ENCODE results near the gene GPANK1. TPM values are rescaled to one million over a fixed set of nuclear protein-coding genes. Genes with fewer than 3 reads are reported as not detected.

Gene GPANK1
- total RNA-seq, 2 donors from 2014 or later: 19.7 to 28.1 TPM

DNA sequence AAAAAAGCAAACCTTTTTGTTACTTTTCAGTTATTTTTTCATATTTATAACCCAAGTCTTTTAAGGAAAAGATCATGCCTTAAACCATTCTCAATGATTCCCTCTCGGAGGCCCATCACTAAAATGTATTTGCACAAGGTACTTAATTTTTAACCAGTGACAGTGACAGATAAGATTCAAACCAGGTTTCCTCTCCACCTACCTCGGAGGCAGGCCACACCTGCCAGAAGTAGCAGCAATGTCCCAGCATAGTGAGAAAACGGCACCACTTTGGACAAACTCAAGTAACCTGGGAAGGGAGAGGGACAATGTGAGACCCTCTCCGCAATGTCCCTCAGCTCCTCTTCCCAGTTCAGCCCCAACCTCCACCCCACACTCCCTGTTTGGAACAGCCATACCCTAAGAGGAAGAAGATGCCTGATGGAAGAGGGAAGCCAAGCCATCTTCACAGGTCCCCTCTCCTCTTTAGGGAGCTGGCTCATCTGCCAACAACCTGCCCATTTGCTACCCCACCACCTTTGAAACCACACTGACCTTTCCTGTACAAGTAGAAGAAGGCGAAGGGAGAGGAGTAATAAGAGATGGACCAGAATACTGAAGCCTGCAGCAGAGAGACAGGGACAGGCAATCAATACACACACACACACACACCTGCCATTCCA, 36.1 kb upstream of the GPANK1 start:
- Histone ChIP-seq H3K27ac (no peak overlapping the region), H3K4me1 (replicated peaks) (peaks cover 3% of the 10 kb centered on the region), H3K36me3 (no peaks in the 10 kb centered on the region), H3K9me3 (no peaks in the 10 kb centered on the region), H3K27me3 (replicated peaks; ENCODE audit: insufficient read depth) (no peaks in the 10 kb centered on the region), H3K4me3 (no peak overlapping the region)
- WGBS: 75% methylated on average over 5 of the region's 5 CpGs
- intact Hi-C loops (cut with DNase I): no loop called here
- TF ChIP-seq POLR2AphosphoS5 (IDR thresholded peaks at IDR 0.05): no peak
- TF ChIP-seq, protein P1, sequence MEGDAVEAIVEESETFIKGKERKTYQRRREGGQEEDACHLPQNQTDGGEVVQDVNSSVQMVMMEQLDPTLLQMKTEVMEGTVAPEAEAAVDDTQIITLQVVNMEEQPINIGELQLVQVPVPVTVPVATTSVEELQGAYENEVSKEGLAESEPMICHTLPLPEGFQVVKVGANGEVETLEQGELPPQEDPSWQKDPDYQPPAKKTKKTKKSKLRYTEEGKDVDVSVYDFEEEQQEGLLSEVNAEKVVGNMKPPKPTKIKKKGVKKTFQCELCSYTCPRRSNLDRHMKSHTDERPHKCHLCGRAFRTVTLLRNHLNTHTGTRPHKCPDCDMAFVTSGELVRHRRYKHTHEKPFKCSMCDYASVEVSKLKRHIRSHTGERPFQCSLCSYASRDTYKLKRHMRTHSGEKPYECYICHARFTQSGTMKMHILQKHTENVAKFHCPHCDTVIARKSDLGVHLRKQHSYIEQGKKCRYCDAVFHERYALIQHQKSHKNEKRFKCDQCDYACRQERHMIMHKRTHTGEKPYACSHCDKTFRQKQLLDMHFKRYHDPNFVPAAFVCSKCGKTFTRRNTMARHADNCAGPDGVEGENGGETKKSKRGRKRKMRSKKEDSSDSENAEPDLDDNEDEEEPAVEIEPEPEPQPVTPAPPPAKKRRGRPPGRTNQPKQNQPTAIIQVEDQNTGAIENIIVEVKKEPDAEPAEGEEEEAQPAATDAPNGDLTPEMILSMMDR (IDR thresholded peaks at IDR 0.05): no peak
- TF ChIP-seq POLR2A (IDR thresholded peaks at IDR 0.05): no peak
- DNase-seq (ENCODE audit: low spot score): no peak

DNA sequence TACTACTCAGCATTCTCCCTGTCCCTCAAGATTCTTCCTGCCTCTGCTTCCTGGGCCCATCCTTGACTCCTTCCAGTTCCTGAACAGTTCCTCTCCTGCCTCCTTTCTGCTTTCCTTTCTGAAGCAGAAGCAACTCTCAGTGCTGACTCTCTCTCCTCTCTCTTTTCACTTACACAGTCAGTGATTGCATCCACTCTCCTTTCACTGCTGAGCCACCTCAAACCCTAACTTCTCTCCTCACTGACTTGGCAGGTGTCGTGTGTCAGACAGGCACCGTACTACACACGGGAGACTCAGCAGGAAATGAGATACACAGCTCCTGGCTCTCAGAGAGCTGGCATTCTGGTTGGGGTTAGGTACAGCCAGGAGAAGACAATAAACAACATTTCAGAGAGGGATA, 32.8 kb upstream of the GPANK1 start:
- intact Hi-C loops (cut with DNase I): no loop called here
- no peaks in the 10 kb centered on the region for H3K27me3 ChIP-seq (replicated peaks; ENCODE audit: insufficient read depth)
- 22% methylated on average over 3 of the region's 3 CpGs for WGBS
- H3K36me3 ChIP-seq: no peaks in the 10 kb centered on the region
- TF ChIP-seq POLR2A (IDR thresholded peaks at IDR 0.05): no peak
- no peak for TF ChIP-seq POLR2AphosphoS5 (IDR thresholded peaks at IDR 0.05)
- TF ChIP-seq, protein P1 (IDR thresholded peaks at IDR 0.05): no peak
- DNase-seq (ENCODE audit: low spot score): no peak
- no peaks in the 10 kb centered on the region for H3K9me3 ChIP-seq
- H3K4me3 ChIP-seq: no peak overlapping the region
- peak overlapping the region; percentile 8 to 42 for H3K27ac ChIP-seq
- H3K4me1 ChIP-seq (replicated peaks): no peaks in the 10 kb centered on the region

DNA sequence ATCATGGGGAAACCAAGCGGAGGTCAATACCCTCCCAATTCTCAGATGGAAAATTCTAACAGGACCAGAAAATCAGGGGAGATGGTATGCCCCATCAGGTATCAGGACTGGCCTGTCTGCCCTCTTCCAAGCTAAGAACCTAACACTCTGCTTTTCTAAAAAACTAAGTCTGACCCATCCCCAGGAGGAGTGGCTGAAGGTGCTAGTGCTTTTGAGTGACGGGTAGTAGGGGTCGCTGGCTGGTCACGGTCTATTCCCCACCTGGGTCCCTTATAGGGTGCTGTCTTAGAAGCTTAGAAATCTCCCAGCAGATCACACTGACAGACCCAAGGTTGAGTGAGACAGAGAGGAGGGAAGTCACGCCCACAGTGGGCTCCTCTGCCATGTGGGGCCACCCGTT, 28.7 kb upstream of the GPANK1 start:
- no peak for TF ChIP-seq POLR2A (IDR thresholded peaks at IDR 0.05)
- TF ChIP-seq, protein P1 (IDR thresholded peaks at IDR 0.05): no peak
- no peak for TF ChIP-seq POLR2AphosphoS5 (IDR thresholded peaks at IDR 0.05)
- no peaks in the 10 kb centered on the region for H3K27me3 ChIP-seq (replicated peaks; ENCODE audit: insufficient read depth)
- no peak overlapping the region for H3K4me3 ChIP-seq
- H3K4me1 ChIP-seq (replicated peaks): no peaks in the 10 kb centered on the region
- peaks cover 3 to 15% of the 10 kb centered on the region in 2 donors for H3K36me3 ChIP-seq
- H3K27ac ChIP-seq: no peak overlapping the region
- intact Hi-C loops (cut with DNase I): no loop called here
- H3K9me3 ChIP-seq: no peaks in the 10 kb centered on the region
- WGBS: 87% methylated on average over 6 of the region's 6 CpGs
- no peak for DNase-seq (ENCODE audit: low spot score)

DNA sequence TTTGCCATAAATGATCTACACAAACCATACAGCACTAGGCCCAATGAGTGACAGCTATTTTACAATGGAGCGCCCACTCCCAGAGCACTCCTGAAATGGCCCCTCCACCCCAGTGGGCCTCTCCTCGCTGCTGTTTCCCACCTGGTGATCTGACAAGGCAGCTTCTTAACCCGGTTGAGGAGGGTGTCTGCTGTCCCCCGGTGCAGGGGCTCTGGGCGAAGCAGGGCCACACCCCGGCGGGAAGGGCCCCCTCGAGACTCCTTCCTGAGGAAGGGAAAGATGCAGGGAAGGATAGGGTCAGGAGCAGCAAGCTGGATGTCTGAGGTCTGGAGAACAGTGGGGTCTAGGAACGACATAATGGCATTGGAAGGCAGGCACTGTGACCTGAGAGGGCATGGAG, 28.1 kb upstream of the GPANK1 start:
- Histone ChIP-seq H3K4me3 (no peak overlapping the region), H3K27me3 (replicated peaks; ENCODE audit: insufficient read depth) (no peaks in the 10 kb centered on the region), H3K27ac (no peak overlapping the region), H3K36me3 (peaks cover 10 to 15% of the 10 kb centered on the region in 2 donors), H3K4me1 (replicated peaks) (no peaks in the 10 kb centered on the region), H3K9me3 (no peaks in the 10 kb centered on the region)
- intact Hi-C loops (cut with DNase I): no loop called here
- WGBS: 83% methylated on average over 9 of the region's 9 CpGs
- TF ChIP-seq, protein P1 (IDR thresholded peaks at IDR 0.05): no peak
- no peak for TF ChIP-seq POLR2AphosphoS5 (IDR thresholded peaks at IDR 0.05)
- TF ChIP-seq POLR2A (IDR thresholded peaks at IDR 0.05): no peak
- DNase-seq (ENCODE audit: low spot score): no peak

DNA sequence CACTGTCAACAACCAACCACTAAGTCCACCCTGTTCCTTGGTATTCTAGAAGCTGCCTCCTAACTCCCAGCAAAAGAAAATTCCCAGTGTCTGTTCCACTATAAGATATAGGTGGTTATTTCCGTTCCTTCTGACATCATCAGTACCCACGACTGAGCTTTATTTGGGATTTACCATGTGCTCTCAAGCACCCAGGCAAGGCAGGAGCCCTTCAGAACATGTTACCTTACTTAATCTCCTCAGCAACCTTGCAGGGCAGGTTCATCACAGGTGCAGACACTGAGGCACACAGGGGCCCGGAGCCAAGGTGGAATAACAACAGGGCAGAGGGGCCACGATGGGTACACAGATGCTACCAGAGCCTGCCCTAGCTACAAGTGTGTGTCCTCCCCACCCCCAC, 27.6 kb upstream of the GPANK1 start:
- WGBS: 76% methylated on average over 4 of the region's 4 CpGs
- H3K4me3 ChIP-seq: no peak overlapping the region
- H3K27me3 ChIP-seq (replicated peaks; ENCODE audit: insufficient read depth): no peaks in the 10 kb centered on the region
- H3K4me1 ChIP-seq (replicated peaks): no peaks in the 10 kb centered on the region
- no peak overlapping the region for H3K27ac ChIP-seq
- intact Hi-C loops (cut with DNase I): no loop called here
- DNase-seq (ENCODE audit: low spot score): no peak
- H3K9me3 ChIP-seq: no peaks in the 10 kb centered on the region
- H3K36me3 ChIP-seq: peaks cover 15% of the 10 kb centered on the region in 2 donors
- TF ChIP-seq, protein P1 (IDR thresholded peaks at IDR 0.05): no peak

Data from prostate gland (tissue), 2 donors.